Upper lobe of right lung (tissue), 1 donor: ENCODE results near the gene INO80. TPM values are rescaled to one million over a fixed set of nuclear protein-coding genes. Genes with fewer than 3 reads are reported as not detected.

Experiments used
- ATAC-seq: fragments of 200-7000 bp; cut with Tn5 transposase; one replicate; pipeline ENCODE4 v1.9.1; 2020; ENCODE audit warnings: mild to moderate bottlenecking, moderate library complexity
- DNase-seq: peaks from one replicate; pipeline ENCODE4 v3.0.0-alpha.2; 2020
- H3K27ac ChIP-seq: fragments of 200-600 bp; one replicate; pipeline ENCODE4 v1.8.0; 2022
- H3K27me3 ChIP-seq: fragments of 200-600 bp; one replicate; pipeline ENCODE4 v1.8.0; 2022; ENCODE audit warnings: mild to moderate bottlenecking
- H3K36me3 ChIP-seq: fragments of 200-600 bp; one replicate; pipeline ENCODE4 v1.8.0; 2022
- H3K4me1 ChIP-seq: fragments of 200-600 bp; one replicate; pipeline ENCODE4 v1.8.0; 2022
- H3K4me3 ChIP-seq: fragments of 200-600 bp; one replicate; pipeline ENCODE4 v1.8.0; 2022; ENCODE audit warnings: mild to moderate bottlenecking
- H3K9me3 ChIP-seq: fragments of 200-600 bp; one replicate; pipeline ENCODE4 v1.8.0; 2022
- CTCF ChIP-seq: fragments of 200-600 bp; IDR thresholded peaks from one replicate; pipeline ENCODE4 v1.8.0; 2022; ENCODE audit warnings: antibody characterized with exemption
- intact Hi-C: fragments of 100-400 bp; cut with DNase I; formaldehyde crosslinking; loops from one replicate; pipeline ENCODE4 v1.11.0; 2022
- total RNA-seq: library from RNA; stranded (reverse); fragmentation: NEBNext Ultra II Directional; extraction: Animal tissue kit (Norgen Biotek cat#: 25700); gene quantifications from one replicate; pipeline ENCODE4 v1.2.1, GENCODE V29; 2021
- donor health status: DM: no; HTN: yes; CAD: no; lungs with severe emphysema.

Gene INO80
- total RNA-seq, 1 donor from 2014 or later: 35.6 TPM

DNA sequence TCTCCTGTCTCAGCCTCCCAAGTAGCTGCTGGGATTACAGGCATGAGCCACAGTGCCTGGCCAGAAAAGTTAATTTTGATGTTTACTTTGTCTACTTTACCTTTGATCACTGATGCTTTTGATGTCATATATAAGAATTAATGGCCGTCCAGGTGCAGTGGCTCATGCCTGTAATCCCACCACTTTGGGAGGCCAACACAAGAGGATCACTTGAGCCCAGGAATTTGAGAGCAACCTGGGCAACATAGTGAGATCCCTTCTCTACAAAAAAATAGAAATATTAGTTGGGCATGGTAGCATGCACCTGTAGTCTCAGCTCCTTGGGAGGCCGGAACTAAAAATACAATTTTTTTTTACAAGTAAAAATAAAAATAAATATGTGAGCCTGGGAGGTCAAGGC is 6.8 kb upstream of the INO80 start:
- Histone ChIP-seq H3K4me3 (no peak overlapping the region), H3K27me3 (peaks cover 4% of the 10 kb centered on the region), H3K9me3 (no peaks in the 10 kb centered on the region), H3K4me1 (no peaks in the 10 kb centered on the region), H3K27ac (no peak overlapping the region), H3K36me3 (no peaks in the 10 kb centered on the region)
- ATAC-seq (no peak), DNase-seq (no peak)
- intact Hi-C loops: no loop called here
- TF ChIP-seq CTCF: no peak

GRCh38 chr15:41121951-41122350 is 5.9 kb upstream of the INO80 start:
- intact Hi-C loops: no loop called here
- Histone ChIP-seq H3K4me1 (no peaks in the 10 kb centered on the region), H3K36me3 (no peaks in the 10 kb centered on the region), H3K9me3 (no peaks in the 10 kb centered on the region), H3K27ac (no peak overlapping the region), H3K4me3 (no peak overlapping the region), H3K27me3 (peaks cover 4% of the 10 kb centered on the region)
- DNase-seq (no peak), ATAC-seq (no peak)
- TF ChIP-seq CTCF: no peak

DNA sequence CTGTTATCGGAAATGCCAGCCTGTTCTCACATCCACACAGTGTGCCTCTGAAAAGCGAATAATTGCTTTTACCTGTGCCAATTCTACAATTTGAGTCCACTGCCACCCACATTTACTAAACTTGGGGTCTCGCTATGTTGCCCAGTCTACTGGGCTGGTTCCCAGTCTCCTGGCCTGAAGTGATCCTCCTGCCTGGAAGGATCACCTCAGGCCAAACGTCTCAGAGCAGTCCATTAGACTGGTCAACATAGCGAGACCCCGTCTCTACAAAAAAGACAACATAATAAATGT is 827 bp upstream of the INO80 start:
- Histone ChIP-seq H3K4me3 (peak overlapping the region; percentile 93), H3K27me3 (no peaks in the 10 kb centered on the region), H3K27ac (peak overlapping the region; percentile 99), H3K36me3 (no peaks in the 10 kb centered on the region), H3K4me1 (peaks cover 14% of the 10 kb centered on the region), H3K9me3 (no peaks in the 10 kb centered on the region)
- no peak for ATAC-seq
- DNase-seq: no peak
- TF ChIP-seq CTCF: no peak
- intact Hi-C loops: no loop called here

DNA sequence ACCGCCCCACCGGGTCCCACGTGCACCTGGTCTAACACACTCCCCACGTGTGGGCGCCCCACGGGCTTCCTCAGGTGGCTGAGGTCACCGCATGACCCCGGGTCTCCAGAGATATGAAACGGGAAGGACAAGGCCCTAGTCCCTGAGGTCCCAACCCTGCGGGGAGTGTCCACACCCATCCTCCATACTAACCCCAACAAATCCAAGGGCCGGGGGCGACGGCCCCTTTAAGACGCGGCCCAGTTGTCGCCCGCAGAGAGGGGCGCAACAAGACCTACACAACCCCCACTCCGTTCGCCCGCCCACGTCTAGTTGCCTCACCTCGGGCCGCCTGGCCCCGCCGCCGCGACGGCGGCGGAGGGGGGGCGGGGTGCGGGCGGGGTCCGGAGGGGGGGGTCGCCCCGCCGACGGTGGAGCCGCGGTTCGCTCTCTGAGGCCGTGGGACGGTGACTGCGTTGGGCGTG is 396 bp downstream of the INO80 start:
- DNase-seq (peak; percentile 90), ATAC-seq (peak; percentile 78)
- Histone ChIP-seq H3K4me1 (peaks cover 14% of the 10 kb centered on the region), H3K4me3 (peak overlapping the region; percentile 93), H3K27ac (peak overlapping the region; percentile 99), H3K27me3 (no peaks in the 10 kb centered on the region), H3K9me3 (no peaks in the 10 kb centered on the region), H3K36me3 (no peaks in the 10 kb centered on the region)
- no peak for TF ChIP-seq CTCF
- intact Hi-C loops: no loop called here

GRCh38 chr15:41115161-41115651 is 874 bp downstream of the INO80 start:
- peak; percentile 11 for TF ChIP-seq CTCF
- no peaks in the 10 kb centered on the region for H3K27me3 ChIP-seq
- intact Hi-C loops: no loop called here
- peak overlapping the region; percentile 93 for H3K4me3 ChIP-seq
- peak overlapping the region; percentile 99 for H3K27ac ChIP-seq
- H3K36me3 ChIP-seq: no peaks in the 10 kb centered on the region
- no peaks in the 10 kb centered on the region for H3K9me3 ChIP-seq
- ATAC-seq (no peak), DNase-seq (no peak)
- peaks cover 14% of the 10 kb centered on the region for H3K4me1 ChIP-seq

DNA sequence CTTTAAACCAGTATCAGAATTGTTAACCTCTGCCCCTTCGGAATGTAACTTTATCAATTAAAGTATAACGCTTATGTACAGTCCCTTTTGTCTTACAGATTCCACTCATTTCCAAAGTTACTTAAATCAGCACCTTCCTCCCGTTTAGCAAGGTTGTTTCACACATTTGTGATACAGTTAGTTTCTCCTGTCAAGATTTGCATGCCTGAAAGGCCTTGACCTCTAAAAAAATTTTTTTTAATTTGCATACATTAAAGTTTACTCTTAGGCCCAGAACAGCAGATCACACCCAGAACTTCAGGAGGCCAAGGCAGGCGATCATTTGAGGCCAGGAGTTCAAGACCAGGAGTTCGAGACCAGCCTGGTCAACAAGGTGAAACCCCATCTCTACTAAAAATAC is 9.1 kb downstream of the INO80 start:
- no peak for DNase-seq

More for the DNA sequence above, 9.1 kb downstream of the INO80 start:
- ATAC-seq: no peak
- no peak overlapping the region for H3K27ac ChIP-seq
- H3K4me1 ChIP-seq: peaks cover 6% of the 10 kb centered on the region
- intact Hi-C loops: no loop called here
- no peak for TF ChIP-seq CTCF
- H3K27me3 ChIP-seq: no peaks in the 10 kb centered on the region
- peaks cover 7% of the 10 kb centered on the region for H3K36me3 ChIP-seq
- H3K9me3 ChIP-seq: no peaks in the 10 kb centered on the region
- H3K4me3 ChIP-seq: no peak overlapping the region
